SHP77 (cell line): ENCODE data around the gene DCAF11.

ENCODE experiments used
- DNase-seq, 2 experiments: peaks; one replicate each; lab custom pipeline; 2025; lab: John Stamatoyannopoulos, UW

The DCAF11 gene

GRCh38 chr14:24139272-24139934, 24.8 kb downstream of the DCAF11 start:
- DNase-seq: peak; percentile 37 to 48

- DNase-seq: peak; percentile 100
These were observed 26.7 kb downstream of the DCAF11 start, which contains the start of gene EMC9 for GRCh38 chr14:24141097-24141880. TSS of gene EMC9 (minus strand) at chr14:24141591. CDS start at chr14:24141304, 287 bp downstream.

GRCh38 chr14:24143511-24143910, 28.9 kb downstream of the DCAF11 start:
- DNase-seq: no peak

- no peak for DNase-seq
These were observed 29.9 kb downstream of the DCAF11 start for GRCh38 chr14:24144451-24144850.

- no peak for DNase-seq
These were observed 30.6 kb downstream of the DCAF11 start for GRCh38 chr14:24145219-24145618.

- peak in 1 of 2 experiments; percentile 55 for DNase-seq
These were observed 31.3 kb downstream of the DCAF11 start for GRCh38 chr14:24145690-24146452.

- DNase-seq: peak; percentile 98 to 99
These were observed 31.9 kb downstream of the DCAF11 start, which contains the start of gene PSME2 for GRCh38 chr14:24146453-24146977. TSS of gene PSME2 (minus strand) at chr14:24146610. CDS start at chr14:24146581, 29 bp downstream.

- DNase-seq: peak; percentile 99
These were observed 32.6 kb downstream of the DCAF11 start, which contains the start of gene RNF31 for GRCh38 chr14:24146978-24147760. TSS of gene RNF31 (plus strand) at chr14:24147498. CDS start at chr14:24147699, 201 bp downstream.

GRCh38 chr14:24147761-24148428, 33.3 kb downstream of the DCAF11 start:
- no peak for DNase-seq

- no peak for DNase-seq
These were observed 34.9 kb downstream of the DCAF11 start for GRCh38 chr14:24149302-24149969.

- no peak for DNase-seq
These were observed 35.5 kb downstream of the DCAF11 start for GRCh38 chr14:24150061-24150460.

GRCh38 chr14:24150567-24150966, 36.0 kb downstream of the DCAF11 start:
- DNase-seq: no peak

GRCh38 chr14:24150993-24151392, 36.4 kb downstream of the DCAF11 start:
- no peak for DNase-seq

- DNase-seq: no peak
These were observed 37.0 kb downstream of the DCAF11 start for GRCh38 chr14:24151404-24152080.

GRCh38 chr14:24155100-24155499, 40.5 kb downstream of the DCAF11 start:
- no peak for DNase-seq

- DNase-seq: no peak
These were observed 42.3 kb downstream of the DCAF11 start for GRCh38 chr14:24156840-24157239.

- no peak for DNase-seq
These were observed 42.8 kb downstream of the DCAF11 start for GRCh38 chr14:24157331-24157730.

- no peak for DNase-seq
These were observed 45.4 kb downstream of the DCAF11 start for GRCh38 chr14:24159777-24160498.

GRCh38 chr14:24160499-24160849, 45.9 kb downstream of the DCAF11 start:
- no peak for DNase-seq
